GM18517 (cell line): ENCODE results near the gene CCDC7.
"Not testable (repeated sequence)": the region's sequence is repeated elsewhere in the genome, so short reads cannot be mapped to it uniquely, and the experiment has no call there.

ENCODE experiments used
- ATAC-seq: cut with Tn5 transposase; IDR thresholded peaks from one replicate; pipeline ENCODE4 v1.9.1; 2021; ENCODE audit warnings: mild to moderate bottlenecking, moderate library complexity; ENCODE audit not compliant: unreplicated experiment

CCDC7 gene

GRCh38 chr10:32548208-32548607, 102.3 kb downstream of the CCDC7 start:
- no peak for ATAC-seq

- ATAC-seq = no peak
Measured at GRCh38 chr10:32556783-32557395, 110.9 kb downstream of the CCDC7 start.

DNA sequence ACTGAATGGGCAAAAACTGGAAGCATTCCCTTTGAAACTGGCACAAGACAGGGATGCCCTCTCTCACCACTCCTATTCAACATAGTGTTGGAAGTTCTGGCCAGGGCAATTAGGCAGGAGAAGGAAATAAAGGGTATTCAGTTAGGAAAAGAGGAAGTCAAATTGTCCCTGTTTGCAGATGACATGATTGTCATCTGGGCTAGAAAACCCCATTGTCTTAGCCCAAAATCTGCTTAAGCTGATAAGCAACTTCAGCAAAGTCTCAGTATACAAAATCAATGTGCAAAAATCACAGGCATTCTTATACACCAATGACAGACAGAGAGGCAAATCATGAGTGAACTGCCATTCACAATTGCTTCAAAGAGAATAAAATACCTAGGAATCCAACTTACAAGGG, 116.8 kb downstream of the CCDC7 start:
- not testable (repeated sequence) for ATAC-seq

DNA sequence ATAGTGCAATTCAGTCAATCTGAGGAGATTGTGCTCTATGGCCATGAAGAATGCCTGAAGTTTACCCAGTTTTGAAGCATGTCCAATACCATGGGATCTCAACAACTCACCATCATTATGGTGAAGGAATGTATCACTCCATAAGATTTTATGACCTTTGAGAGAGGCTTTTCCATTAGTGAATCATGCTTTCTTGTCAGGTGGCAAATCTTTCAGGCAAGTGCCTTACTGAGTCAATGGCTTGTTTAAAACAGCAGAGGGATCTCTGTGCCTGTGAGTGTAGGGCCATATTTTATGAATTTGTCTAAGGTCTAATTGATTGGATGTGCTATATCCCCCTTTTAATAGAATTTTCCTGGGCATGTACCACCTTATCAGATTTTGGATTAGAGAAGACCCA, 131.5 kb downstream of the CCDC7 start:
- ATAC-seq = no peak

GRCh38 chr10:32582946-32583345, 137.0 kb downstream of the CCDC7 start:
- ATAC-seq = no peak

DNA sequence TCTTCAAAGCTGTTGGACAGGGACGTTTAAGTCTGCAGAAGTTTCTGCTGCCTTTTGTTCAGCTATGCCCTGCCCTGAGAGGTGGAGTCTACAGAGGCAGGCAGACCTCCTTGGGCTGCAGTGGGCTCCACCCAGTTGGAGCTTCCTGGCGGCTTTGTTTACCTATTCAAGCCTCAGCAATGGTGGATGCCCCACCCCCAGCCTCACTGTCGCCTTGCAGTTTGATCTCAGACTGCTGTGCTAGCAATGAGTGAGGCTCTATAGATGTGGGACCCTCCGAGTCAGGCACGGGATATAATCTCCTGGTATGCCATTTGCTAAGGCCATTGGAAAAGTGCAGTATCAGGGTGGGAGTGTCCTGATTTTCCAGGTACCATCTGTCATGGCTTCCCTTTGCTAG, 152.1 kb downstream of the CCDC7 start:
- ATAC-seq = not testable (repeated sequence)

DNA sequence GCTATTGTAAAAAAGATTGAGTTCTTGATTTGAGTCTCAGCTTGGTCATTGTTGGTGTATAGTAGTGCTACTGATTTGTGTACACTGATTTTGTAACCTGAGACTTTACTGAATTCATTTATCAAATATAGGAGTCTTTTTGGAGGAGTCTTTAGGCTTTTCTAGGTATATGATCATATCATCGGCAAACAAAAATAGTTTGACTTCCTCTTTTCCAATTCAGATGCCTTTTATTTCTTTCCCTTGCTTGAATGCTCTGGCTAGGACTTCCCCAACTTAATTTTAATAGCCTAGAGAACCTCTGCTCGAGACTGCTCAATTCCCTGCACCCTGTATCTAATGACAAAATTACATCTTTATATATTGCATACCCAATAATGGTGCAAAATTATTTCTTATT, 154.4 kb downstream of the CCDC7 start:
- no peak for ATAC-seq

- not testable (repeated sequence) for ATAC-seq
Measured at GRCh38 chr10:32601562-32601961, 155.6 kb downstream of the CCDC7 start.

- ATAC-seq = no peak
Measured at GRCh38 chr10:32605787-32606186, 159.8 kb downstream of the CCDC7 start.

- ATAC-seq = not testable (repeated sequence)
Measured at GRCh38 chr10:32610543-32610942, 164.6 kb downstream of the CCDC7 start.

DNA sequence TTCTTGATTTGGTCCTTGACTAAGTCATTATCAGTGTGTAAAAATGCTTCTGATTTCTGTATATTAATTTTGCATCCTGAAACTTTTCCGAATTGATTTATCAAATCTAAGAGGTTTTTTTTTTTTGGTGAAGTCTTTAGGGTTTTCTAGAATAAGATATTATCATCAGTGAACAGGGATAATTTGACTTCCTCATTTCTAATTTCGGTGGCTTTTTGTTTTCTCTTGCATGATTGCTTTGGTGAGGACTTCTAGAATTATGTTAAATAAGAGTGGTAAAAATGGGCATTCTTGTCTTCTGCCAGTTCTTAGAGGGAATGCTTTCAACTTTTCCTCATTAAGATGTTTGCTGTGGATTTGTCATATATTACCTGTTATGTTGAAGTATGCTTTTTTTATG, 170.5 kb downstream of the CCDC7 start:
- ATAC-seq = no peak

GRCh38 chr10:32618482-32618881, 172.5 kb downstream of the CCDC7 start:
- no peak for ATAC-seq

GRCh38 chr10:32621969-32622368, 176.0 kb downstream of the CCDC7 start:
- ATAC-seq = no peak

- no peak for ATAC-seq
Measured at GRCh38 chr10:32622409-32622808, 176.5 kb downstream of the CCDC7 start.

- ATAC-seq = no peak
Measured at GRCh38 chr10:32627183-32627582, 181.2 kb downstream of the CCDC7 start.

DNA sequence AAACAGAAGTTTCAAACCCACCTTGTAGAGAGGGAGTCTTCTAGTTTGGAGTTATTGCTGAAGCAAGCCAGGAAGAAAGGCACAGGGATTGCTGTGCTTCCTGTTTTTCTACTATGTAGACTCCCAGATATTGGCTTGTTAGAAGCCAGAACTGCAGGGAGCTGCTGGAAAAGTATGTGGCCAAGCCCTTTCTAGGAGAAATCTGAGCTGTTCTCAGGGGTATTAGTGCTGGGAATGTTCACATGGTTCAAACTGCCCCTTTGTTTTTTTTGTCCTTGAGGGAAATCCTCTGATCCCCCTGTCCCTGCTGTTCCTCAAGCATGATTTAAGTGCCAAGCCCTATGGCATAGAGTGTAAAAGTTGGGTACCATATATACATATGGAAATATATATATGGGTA, 184.0 kb downstream of the CCDC7 start:
- no peak for ATAC-seq

GRCh38 chr10:32646535-32646934, 200.6 kb downstream of the CCDC7 start:
- ATAC-seq = no peak

DNA sequence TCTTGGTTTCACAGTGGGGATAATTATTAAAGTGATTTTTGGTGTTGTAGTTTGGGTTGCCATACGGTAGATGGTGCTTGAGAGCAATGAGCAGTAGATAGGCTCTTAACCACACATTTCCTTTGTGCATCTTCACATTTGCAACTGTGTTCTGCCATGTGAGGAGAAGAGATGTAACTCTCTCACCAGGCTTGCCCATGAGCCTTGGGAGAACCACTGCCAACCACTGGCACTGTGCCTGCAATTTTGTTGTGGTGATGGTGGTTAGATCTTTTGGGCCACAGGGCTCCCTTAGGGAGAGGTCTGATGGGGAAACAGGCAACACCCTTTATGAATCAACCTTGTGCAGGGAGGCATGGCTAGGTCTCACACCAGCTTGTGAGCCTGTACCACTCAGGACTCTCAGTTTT, 204.3 kb downstream of the CCDC7 start:
- no peak for ATAC-seq

DNA sequence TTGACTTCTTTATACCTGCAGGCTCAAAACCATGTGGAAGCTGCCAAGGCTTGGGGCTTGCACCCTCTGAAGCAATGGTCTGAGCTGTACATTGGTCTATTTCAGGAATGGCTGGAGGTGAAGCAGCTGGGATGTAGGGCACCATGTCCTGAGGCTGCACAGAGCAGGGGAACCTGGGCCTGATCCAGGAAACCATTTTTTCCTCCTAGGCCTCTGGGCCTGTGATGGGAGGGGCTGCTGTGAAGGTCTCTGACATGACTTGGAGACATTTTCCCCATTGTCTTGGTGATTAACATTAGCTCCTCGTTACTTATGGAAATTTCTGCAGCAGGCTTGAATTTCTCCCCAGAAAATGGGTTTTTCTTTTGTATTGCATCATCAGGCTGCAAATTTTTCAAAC, 211.5 kb downstream of the CCDC7 start:
- not testable (repeated sequence) for ATAC-seq

DNA sequence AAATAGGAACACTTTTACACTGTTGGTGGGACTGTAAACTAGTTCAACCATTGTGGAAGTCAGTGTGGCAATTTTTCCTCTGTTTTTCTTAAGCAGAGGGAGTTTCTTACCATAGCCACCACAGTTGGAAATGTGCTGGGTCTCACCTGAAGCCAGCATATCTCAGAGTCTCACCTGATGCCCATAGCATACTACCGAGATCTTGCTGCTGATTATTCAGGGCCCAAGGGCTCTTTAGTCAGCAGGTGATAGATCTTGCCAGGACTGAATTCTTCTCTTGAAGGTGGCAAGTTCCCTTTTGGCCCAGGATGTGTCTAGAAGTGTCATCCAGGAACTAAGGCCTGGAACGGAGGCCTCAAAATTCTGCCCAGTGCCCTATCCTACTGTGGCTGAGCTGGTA, 215.4 kb downstream of the CCDC7 start:
- ATAC-seq = no peak

DNA sequence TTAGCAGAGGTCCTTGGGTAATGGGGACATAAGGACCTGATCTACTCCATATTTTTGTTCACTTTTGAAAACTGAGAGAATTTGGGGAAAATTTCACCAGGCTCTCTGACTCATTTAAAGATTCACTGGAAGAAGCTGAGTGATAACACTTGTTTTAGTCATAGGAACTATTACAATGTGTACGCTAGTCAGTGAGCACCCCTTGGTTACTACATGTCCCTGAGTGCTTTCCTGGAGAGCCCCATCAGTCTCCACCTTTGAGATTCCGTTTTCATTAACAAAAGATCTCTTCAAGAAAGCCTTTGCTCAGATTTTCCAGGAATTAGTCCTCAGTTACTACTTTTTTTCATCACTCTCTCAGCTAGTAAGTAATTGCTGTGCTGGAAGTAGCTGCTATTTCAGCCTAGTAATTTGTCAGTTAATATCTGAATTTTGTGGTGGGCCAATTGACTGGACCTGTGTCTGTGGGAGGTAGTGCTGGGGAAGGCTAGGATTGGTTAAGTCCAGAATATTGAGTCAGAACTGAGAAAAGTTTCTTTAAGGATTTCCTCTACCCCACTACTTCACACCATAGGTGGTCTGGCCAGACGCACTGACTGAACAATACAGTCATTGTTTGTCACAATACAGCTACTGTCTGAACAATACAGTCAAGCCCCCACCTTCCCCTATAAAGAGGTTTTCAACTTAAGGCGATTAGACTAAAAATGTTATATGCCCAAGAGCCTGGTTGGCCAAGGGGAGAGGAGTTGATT, 235.0 kb downstream of the CCDC7 start:
- no peak for ATAC-seq

DNA sequence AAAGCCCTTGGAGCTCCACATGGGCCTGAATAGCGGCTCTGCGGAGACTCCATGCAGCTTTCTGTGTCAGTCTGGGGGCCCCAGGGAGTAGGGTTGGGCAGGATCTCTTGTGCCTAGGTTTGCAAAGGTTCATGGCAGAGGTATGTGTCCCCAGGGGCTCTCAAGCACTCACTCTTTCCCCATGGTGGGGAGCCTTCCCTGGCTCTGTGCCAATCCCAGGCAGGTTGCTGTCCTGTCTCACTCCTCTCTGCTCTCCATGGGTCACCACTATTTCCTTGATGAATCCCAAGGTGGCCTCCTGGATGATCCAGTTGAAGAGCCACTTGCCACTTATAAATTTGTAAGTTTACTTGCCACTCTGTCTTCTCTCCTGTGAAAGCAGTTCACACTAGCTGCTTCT, 238.4 kb downstream of the CCDC7 start:
- ATAC-seq = no peak

GRCh38 chr10:32687116-32687515, 241.2 kb downstream of the CCDC7 start:
- ATAC-seq = no peak
